GM21360 (cell line): ENCODE results near the gene SECISBP2.

Experiments used
- ATAC-seq: cut with Tn5 transposase; IDR thresholded peaks from one replicate; pipeline ENCODE4 v1.9.1; 2021; ENCODE audit warnings: mild to moderate bottlenecking, moderate library complexity; ENCODE audit not compliant: unreplicated experiment

SECISBP2 gene

DNA sequence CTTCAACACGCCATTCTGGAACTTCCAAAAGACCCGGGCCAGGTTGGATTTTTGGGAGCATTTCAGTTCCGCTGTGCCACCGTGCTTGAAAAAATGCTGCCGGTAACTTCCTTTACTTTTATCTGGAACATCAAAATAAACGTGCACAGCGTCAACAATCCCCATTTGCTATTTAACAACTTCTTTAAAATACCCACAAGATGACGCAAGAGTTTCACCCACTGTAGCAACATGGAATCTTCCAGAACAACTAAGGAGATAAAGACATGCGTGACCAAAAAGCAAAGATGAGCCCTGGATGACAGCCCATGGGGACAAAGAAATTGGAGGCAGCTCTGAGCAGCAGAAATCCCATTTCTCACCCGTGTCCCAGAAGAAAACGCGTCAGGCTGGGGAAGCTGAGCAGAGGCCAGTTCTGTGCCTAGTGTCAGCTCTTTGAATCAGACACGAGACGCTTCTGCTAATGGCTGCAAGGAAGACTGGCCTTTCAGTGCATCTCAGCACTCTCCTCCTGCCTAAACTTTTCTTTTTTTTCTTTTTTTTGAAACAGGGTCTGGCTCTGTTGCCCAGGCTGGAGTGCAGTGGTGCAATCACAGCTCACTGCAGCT lies 61.3 kb downstream of the SECISBP2 start:
- ATAC-seq, result no peak

- ATAC-seq, result no peak
These were observed 62.4 kb downstream of the SECISBP2 start for GRCh38 chr9:89380437-89381307.

- ATAC-seq, result no peak
These were observed 63.0 kb downstream of the SECISBP2 start for GRCh38 chr9:89381308-89381609.

- ATAC-seq, result no peak
These were observed 64.0 kb downstream of the SECISBP2 start for GRCh38 chr9:89382026-89382986.

GRCh38 chr9:89383030-89383720 lies 64.9 kb downstream of the SECISBP2 start:
- no peak for ATAC-seq

- no peak for ATAC-seq
These were observed 65.5 kb downstream of the SECISBP2 start for GRCh38 chr9:89383721-89384300.

DNA sequence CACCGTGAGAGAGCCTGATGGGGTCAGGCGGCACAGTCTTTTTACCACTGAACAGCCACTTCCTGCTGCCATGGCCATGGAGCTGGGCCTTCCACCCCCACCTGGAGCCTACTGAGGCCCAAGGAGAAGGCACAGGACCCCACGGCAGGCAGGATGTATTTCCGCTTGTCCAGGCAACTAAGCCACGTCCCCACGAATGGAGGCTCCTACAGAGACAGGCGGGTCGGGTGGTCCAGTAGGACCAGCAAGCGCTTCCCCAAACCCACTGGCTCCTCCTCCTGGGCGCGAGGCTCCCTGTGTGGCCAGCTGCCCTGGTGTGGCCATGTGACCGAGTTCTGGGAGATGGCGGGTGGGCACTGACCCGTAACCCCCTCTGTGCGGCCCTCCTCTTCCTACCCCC lies 66.5 kb downstream of the SECISBP2 start:
- ATAC-seq, result no peak

DNA sequence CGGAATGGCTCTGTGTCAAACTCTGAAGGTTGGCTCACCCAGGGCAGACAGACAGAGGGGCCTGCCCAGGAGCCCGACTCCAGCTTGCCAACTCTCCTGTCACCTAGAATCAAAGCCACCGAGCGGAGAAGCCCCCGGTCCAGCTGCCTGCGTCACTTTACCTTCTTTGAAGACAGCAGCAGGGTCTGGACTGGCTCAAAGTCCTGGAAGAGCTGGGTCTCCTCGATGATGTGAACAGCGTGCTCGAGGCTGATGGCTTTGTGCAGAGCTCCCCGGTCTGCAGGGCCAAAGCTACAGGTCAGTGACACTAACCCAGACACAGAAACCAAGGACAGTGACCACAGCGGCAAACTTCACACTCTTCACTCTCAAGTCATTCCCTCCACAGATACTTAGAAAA lies 67.9 kb downstream of the SECISBP2 start:
- ATAC-seq, result no peak

GRCh38 chr9:89386797-89387196 lies 68.5 kb downstream of the SECISBP2 start:
- no peak for ATAC-seq

GRCh38 chr9:89387197-89387849 lies 69.0 kb downstream of the SECISBP2 start:
- no peak for ATAC-seq

GRCh38 chr9:89388084-89388867 lies 70.0 kb downstream of the SECISBP2 start:
- ATAC-seq, result no peak

GRCh38 chr9:89388868-89389177 lies 70.5 kb downstream of the SECISBP2 start:
- no peak for ATAC-seq

DNA sequence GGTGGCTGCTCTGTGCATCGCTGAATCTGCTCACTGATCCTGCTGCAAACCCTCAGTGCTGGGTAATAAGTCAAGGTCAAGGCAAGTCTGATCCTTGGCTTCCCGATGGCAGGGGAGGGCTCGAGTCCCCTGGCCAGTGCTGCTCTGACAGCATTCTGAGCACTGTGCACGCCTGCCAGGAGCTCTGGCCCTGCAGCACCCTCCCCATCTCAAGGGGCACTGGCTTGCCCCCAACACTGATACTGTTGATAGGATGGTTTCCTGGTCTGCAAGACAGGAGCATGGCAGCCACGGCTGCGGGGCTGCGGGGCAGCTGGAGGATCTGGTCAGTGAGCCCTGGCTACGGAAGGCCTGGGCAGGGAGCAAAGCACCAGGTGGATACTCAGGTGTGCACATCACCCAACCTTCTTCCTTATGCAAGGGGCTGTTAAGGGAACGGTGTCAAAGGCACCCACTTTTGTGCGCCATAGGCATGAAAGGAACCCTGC lies 71.8 kb downstream of the SECISBP2 start:
- no peak for ATAC-seq

- ATAC-seq, result no peak
These were observed 72.3 kb downstream of the SECISBP2 start for GRCh38 chr9:89390578-89391116.

- no peak for ATAC-seq
These were observed 73.3 kb downstream of the SECISBP2 start for GRCh38 chr9:89391585-89391984.

- no peak for ATAC-seq
These were observed 76.1 kb downstream of the SECISBP2 start for GRCh38 chr9:89394412-89394811.

- no peak for ATAC-seq
These were observed 77.8 kb downstream of the SECISBP2 start for GRCh38 chr9:89395931-89396710.

DNA sequence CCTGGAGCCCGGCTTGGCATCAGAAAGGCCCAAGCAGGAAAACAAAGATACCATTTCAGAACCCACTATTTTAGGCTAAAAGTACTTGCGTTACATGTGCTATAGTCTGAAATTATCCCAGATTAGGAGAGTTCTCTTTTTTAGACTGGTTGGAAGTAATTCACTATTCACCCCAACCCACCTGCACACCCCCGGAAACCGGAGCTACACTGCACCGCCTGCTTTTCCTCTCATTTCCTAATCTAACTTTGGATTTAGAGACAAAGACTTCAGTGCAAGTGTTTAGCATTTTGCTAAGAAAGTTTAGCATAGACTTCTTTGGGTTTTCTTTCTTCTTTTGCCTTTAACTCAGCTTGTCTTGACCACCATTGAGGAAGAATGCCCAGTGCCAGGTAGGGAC lies 79.2 kb downstream of the SECISBP2 start:
- no peak for ATAC-seq
